NCI-H187 (cell line): ENCODE measurements around the gene MAP7D2.
A peak's percentile ranks its signal among the peaks of the same experiment; 100 is the strongest.

Source experiments
- DNase-seq, 2 experiments: peaks; one replicate each; lab custom pipeline; 2025; lab: John Stamatoyannopoulos, UW

Gene MAP7D2

DNA sequence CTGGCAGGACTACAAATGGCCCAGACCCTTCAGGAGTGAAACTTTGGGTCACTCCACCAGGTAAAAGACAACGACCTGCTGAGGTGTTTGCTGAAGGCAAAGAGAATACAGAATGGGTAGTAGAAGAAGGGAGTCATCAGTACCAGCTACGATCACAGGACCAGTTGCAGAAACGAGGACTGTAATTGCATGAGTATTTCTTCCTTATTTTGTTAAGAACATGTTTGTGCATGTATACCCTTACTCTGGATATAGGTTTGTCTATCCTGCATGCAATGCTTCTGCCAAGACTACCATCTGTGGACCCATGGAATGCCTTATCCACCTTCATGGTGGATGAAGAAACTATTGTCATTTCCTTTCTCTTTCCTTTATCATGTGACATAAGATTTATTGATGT lies 77.7 kb downstream of the MAP7D2 start:
- no peak for DNase-seq

DNA sequence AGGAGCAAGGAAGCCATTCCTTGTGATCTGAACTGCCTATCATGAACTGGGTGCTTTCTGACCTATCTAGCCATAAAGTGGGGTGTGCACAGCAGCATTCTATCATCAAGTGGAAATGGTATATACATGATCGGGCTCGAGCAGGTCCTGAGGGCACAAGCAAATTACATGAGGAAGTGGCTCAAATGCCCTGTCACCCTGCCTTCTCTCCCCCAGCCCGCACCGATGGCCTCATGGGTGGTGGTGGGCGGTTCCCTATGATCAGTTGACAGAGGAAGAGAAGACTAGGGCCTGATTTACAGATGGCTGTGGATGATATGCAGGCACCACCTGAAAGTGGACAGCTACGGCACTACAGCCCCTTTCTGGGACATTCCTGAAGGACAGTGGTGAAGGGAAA lies 79.5 kb downstream of the MAP7D2 start:
- no peak for DNase-seq

- DNase-seq, result no peak
These were observed 84.5 kb downstream of the MAP7D2 start for GRCh38 chrX:20032201-20032600.

- DNase-seq, result no peak
These were observed 87.0 kb downstream of the MAP7D2 start for GRCh38 chrX:20029728-20030127.

GRCh38 chrX:20028588-20028987 lies 88.1 kb downstream of the MAP7D2 start:
- no peak for DNase-seq

DNA sequence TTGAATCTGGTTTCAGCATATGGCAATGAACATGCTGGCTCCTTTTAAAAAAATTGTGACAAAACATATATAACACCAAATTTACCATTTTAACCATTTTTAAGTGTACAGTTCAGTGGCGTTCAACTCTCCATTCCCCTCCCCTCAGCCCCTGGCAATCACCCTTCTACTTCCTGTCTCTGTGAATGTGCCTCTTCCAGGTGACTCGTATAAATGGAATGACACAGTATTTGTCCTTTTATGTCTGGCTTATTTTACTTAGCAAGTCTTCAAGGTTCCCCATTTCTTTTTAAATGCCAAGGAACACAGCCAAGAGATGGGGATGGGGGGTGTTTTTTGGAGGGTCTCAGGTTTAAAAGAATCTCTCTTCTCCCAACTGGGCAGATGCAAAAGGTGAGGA lies 90.4 kb downstream of the MAP7D2 start:
- no peak for DNase-seq

DNA sequence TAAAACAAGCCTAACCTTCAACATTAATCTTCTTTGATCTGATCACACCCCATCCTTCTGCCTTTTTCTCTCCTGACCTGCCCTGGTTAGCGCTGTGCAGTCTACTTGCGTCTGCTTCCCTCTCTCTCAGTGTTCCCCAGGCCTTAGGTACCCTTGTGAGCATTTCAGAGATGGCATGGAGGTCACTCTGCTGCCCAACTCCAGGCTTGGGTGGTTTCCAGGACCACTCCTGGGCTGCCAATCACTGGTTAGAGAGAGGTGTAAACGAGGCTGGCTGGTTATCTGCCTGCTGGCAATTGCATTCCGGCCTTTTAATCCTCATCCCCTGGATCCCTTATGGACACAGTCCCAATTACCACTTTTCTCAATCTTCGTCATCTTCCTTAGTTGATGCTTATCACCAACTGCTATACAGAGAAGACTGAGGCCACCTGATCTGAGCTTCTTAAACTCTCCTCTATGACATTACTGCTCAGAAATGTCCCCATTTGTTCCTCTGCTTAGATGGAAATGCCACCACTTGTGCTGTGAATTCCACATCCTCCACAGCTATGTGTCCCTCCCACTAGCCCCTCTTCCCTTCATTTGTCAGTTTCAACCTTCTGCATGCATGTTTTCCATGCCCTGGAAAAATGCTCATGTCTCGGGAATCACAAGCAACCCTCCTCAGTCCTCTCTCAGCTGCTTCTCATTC lies 96.9 kb downstream of the MAP7D2 start:
- DNase-seq, result no peak

GRCh38 chrX:20016616-20016945 lies 100.1 kb downstream of the MAP7D2 start:
- no peak for DNase-seq

DNA sequence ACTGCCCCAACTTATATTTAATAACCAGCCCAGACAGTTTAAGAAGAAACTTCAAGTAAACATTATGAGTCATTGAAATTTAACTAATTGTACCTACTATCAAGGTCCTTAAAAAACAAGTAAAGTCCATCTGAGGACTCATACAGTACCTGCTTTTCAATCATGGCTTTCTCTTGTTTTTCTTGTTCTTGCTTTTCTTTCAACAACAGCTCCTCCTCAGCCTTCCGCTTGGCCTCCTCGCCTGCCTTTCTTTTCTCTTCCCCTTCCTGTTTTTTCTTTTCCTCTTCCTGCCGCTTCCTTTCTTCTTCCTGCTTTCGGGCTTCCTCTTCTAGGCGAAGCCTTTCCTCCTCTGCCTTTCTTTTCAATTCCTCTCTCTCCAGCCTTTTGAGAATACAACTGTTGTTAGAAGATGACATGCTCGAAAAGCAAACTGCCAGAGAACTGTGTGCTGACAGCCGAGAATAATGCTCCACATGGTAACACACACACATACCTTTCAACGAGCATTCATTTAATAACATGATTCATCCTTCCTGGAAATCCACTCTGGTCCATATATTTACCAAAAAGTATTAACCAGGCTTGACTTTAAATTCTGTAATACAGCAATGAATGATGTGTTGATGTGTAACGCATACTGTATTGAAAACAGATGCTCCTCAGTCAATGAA lies 100.6 kb downstream of the MAP7D2 start:
- no peak for DNase-seq

DNA sequence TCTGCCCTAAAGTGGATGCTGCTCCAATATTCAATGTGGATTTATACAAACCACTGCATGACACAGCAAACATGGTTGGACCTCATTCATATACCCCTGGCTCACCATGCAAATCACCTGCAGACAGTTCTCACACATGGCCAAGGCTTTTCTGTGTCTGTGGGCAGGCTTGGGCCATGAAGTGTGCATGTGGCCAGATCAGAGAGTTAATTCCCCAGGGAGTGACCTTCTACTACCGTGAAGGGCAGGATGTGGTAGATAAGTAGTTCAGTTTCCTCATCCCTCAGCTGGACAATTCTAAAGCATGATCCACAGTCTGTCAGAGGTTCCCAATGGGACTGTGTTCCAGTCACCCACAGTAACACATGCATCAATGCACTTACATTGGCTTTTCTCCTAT lies 101.3 kb downstream of the MAP7D2 start:
- no peak for DNase-seq

GRCh38 chrX:20011608-20012007 lies 105.1 kb downstream of the MAP7D2 start:
- DNase-seq, result no peak

DNA sequence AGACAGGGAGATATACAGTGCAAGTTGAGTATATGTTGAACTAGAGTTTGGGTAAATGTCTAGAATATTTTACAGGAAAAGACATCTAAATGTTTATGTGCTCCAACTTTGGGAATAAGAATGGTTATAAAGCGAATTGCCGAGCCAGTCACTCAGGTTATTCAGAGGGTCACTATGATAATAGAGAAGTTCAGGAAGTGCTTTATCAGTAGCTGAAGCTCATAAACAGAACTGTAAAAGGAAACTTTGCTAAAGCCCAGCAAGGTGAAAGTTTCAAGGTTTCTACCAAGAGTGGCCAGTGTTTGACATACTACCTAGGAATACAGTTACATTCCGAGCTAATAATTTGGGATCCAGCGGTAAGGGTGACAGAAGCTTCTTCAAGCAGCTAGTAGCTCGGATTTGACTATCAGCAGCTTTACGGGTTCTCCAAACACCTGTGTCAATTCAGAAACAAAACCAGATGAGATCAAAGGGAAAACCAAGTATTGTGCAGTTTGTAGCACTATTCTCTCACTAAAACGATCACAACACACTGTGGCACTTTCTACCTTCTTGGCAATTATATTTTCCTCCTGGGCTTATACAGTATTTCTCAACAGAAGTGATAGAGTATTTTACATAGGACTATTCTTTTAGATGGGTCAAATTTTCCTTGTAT lies 108.6 kb downstream of the MAP7D2 start:
- DNase-seq, result no peak

DNA sequence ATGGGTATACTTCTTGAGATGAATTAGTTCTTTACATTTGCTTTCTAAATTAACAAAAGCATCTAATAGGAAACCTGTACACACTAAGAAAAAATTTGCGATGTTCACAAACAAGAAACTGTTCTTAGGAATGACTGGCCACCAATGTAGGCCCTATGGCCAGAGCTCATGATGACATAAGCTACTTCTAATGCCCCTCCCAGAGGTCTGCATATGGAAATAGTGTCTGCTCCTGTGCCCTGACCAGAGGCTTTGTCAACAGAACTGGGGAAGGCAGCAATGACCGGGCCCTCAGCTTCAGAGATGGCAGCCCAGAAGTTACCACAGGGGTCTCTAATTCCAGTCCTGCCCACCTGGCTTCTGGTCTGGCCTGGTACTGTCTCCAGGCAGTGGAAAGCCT lies 110.8 kb downstream of the MAP7D2 start:
- no peak for DNase-seq

DNA sequence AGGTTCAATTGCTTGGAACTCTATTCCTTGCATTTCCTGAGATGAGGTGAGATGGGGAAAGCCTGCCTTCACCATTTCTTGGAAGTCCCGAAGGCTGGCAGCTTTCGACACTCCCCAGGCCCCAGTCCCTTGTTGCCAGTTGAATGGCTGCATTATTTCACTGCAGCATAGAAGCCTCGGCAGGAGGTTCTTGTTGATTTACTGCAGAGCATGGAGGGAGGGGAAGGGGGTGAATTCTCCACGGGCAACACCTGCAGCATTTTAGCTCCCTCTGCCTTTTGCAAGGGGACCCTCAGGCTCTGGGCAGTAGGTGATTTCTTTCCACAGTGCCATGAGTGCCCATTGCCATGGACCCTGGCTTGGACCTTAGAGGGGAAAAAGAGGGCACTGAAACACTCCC lies 115.1 kb downstream of the MAP7D2 start:
- DNase-seq, result no peak

DNA sequence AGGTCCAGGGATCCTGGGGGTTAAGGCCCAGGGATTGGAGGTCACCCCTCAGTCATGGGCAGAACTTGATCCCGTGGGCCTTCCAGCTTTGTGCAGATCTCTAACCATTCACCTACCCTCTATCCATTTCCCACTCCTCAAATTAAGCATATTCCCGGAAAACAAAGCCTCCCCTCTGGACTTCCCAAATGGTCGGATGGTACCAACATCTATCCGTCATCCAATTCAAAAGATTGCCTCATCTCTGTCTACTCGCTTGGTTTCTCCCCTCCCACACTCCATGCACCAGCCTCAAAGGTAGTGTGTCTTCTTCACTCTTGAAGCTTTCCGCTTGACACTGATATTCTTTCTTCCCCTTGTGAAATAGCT lies 125.4 kb downstream of the MAP7D2 start:
- peak in 1 of 2 experiments; percentile 40 for DNase-seq

DNA sequence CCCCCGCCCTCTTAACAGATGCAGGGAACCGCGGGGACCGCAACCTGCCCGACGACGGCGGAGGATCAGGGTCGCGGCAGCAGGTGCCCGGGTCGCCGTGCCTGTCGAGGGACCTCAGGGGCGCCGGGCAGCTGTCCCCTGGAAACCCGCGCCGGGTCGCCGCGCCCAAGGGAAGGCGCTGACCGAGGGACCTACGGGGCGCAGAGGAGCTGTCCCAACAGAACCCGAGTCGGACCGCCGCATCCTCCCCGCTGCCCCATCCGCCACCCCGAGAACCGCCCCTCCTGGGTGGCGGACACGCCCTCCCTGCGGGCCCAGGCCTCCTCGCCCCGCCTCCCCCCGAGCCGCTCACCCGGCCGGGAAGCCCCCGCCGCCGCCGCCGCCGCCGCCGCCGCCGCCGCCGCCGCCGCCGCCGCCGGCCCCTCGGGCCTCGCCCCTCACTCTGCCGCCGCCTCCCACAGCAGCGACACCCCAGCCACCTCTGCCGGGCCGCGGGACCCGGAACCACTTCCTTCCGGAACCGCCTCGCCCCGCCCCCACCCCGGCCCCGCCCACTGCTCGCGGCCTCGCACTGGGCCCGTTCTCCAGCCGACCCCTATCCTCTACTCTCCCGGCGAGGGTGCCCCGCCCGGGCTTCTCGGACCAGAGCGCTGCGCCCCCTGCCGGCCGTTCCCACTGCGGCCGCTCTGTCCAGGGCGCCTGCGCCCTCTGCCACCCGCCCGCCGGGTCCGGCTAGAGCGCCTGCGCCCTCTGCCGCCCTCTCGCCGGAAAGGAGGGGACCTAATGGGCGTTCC lies 126.0 kb downstream of the MAP7D2 start, which contains the start of gene BCLAF3:
TSS of gene BCLAF3 (minus strand) at position 506 of the 794 bp plus-strand sequence. CDS start 20,797 bp downstream, outside the sequence.
- DNase-seq, result peak; percentile 72 to 76

DNA sequence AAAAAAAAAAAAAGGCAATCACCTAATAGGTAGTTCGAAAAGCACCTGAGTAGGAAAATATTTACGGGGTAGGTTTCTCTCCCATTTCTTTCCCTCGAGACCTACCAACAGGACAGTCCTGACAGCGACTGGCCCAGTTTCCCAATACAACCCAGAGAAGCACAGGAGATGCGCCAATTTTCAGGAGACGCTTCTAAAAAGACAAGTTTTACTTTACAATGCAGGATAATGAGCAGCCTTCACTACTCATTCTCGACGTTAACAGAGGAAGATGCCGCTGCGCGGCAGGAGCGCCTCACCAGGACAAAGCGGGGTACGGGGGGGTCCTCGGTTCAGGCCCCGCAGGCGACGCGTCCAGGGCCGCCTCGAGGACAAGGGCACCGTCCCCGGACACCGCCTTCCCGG lies 126.6 kb downstream of the MAP7D2 start:
- no peak for DNase-seq

DNA sequence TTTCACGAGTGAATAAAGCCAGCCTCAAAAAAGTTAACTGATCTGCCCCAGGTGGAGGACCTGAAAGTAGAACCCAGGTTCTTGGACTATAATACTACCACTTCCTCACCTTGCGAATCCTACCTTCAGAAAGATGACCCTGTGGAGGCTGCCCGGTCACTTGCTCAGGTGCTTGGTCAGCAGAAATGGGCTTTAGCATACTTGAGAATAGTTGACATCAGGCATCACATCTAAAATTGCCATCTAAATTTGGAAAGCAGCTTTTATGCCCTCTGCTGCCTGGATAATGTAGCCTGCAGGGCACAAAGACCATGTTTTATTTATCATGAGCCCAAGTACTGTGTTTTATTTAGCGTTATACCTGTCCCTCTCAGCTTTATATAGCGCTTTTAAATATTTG lies 128.9 kb downstream of the MAP7D2 start:
- no peak for DNase-seq

DNA sequence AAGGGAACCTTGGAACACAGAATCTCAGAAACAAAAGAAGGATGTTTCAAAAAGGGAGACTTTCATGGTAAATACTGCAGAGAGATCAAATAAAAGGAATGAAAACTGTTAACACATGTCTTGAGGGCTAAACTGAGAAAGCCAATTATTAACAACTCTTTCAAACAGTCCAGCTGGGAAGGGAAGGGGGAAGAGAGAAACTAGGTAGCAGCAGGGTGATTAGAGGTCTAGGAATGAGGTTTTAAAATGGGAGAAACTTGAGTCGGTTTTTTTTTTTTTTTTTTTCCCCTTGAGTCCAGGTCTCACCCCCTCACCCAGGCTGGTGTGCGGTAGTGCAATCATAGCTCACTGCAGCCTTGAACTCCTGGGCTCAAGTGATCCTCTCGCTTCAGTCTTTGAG lies 130.2 kb downstream of the MAP7D2 start:
- DNase-seq, result no peak

DNA sequence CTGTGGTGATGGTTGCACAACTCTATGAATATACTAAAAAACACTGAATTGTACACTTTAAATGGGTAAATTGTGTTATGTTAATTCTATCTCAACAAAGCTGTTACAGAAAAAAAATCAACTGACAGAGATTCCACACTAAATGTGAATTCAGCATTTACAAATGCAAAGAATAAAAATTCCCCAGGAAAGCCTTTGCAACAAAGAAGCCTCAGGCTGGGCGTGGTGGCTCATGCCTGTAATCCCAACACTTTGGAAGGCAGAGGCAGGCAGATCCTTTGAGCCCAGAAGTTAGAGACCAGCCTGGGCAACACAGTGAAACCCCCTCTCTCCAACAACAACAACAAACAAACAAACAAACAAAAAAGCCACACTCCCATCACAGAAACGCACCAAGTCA lies 134.8 kb downstream of the MAP7D2 start:
- no peak for DNase-seq

DNA sequence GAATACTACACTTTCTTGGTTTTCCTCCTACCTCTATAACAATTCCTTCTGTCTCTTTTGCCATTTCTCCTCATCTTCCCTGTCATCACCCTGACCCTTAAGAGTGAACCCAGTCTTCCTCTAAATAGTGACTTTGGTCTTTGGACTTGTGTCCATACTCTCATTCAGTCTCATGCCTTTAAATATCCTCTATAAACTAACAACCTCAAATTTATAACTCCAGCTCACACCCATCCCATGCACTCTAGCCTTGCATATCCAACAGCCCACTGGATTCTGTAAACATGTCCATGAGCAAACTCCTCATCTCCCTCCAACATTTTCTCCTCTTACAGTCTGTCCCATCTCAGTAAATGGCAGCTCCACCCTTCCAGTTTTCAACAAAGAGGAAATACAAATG lies 140.9 kb downstream of the MAP7D2 start:
- no peak for DNase-seq

DNA sequence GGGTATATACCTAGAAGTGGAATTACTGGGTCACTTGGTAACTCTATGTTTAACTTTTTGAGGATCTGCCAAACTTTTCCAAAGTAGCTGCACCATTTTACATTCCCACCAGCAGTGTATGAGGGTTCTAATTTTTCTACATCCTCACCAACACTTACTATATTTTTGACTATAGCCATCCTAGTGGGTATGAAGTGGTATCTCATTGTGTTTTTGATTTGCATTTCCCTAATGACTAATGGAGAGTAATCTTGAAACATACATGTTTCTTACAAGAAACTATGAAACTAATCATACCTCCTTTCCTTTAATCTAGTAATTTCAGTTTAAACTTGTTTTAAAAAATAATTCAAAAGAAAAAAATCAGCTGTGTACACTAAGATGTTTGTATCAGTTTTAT lies 143.7 kb downstream of the MAP7D2 start:
- no peak for DNase-seq

- no peak for DNase-seq
These were observed 148.4 kb downstream of the MAP7D2 start for GRCh38 chrX:19968276-19968675.
